Stimulated activated CD8-positive, alpha-beta memory T cell treated with anti-CD3 and anti-CD28 coated beads, Interleukin-4, amount 100 ng/mL, for 24 hours (primary cell): Measurements from ENCODE around the gene GSTA4.
"Not testable (repeated sequence)": the region's sequence is repeated elsewhere in the genome, so short reads cannot be mapped to it uniquely, and the experiment has no call there.

Source experiments
- DNase-seq: peaks from one replicate; pipeline ENCODE4 v3.0.0-alpha.2; 2020; ENCODE audit warnings: low read depth

GSTA4 gene

DNA sequence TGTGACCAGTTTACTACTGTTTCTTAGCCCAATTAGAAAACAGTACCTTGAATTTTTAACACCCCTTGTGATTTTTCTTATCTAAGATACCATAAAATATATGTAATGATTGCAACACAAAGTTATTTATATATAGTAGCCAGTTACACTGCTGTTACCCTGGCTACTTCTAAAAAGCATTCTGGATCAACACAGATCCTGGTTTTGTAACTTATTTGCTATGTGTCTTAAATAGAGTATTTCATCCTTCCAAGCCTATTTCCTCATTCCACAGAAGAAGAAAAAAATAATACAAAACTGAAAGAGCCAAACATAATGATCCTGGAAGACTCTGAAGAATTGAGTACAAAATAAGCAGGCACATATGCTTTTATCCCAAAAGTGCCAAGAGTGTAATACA is 19.0 kb upstream of the GSTA4 start:
- no peak for DNase-seq

DNA sequence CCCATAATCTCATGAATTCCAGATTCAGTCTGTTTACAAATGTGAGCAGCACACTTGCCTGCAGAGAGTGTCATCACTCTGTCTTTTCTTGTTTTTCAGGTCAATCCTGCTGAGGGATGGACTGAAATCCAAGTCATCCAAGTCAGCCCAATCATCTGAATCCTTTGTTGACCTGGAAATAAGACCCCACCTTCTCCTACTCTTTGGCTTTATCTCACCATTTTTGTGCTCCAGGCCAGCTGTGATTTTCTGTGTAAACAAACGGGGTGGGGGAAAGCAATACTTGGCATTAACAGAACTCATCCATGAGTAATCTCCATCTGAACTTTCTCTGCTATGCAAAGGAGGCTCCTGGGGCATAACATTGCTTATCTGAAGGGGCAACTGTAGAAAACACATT is 16.9 kb upstream of the GSTA4 start:
- DNase-seq = no peak

DNA sequence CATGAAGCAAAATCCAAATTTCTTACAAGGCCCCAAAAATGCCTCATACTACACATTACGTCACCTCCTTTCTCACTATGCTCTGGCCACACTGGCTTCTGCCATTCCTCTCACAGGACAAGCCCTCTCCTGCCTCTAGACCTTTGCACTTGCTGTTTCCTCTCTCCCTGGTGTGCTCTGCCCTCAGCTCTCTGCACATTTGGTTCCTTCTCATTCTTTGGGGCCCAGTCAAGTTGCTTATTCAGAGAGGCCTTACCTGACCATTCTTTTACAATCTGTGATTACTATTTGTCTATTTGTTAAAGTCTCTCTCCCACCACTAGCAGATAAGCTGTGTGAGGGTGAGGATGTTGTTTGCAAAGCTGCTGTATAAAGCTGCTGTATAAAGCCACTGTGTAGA is 15.4 kb upstream of the GSTA4 start:
- no peak for DNase-seq

DNA sequence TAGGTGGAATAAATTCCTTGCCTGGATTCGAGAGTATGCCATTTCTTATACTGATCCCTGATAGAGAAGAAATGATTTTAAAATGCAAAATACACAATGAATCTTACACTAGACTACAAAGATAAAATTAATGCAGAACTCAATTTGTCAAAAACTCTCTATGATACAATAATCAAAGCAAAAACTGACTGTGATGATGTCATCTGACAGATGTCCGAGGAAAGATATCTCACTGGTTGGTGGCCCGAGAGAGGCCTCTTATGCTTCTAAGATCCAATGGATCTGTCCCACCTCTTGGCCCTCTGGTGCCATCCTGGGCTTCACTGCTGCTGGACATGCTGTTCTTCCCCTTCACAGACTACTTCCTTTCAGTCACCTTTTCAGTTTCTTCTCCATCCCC is 14.4 kb upstream of the GSTA4 start:
- DNase-seq = no peak

DNA sequence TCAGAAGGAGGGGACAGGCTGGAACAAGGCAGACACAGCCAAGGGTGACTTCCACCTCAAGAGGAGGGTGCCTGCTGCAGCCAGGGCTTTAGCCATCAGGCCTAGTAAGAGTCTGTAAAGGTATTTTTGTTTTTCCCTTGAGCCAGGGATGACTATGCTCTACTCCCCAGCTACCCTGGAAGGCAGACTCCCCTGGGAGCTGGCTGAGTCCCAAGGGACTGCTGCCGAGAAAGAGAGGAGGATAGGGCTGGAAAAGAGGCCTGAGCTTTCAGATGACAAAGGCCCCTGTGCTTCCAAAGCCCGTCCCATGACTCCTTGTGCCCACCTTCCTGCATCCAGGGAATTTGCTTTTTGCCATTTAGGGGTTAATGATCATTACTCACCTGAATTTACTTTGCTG is 14.0 kb upstream of the GSTA4 start:
- no peak for DNase-seq

DNA sequence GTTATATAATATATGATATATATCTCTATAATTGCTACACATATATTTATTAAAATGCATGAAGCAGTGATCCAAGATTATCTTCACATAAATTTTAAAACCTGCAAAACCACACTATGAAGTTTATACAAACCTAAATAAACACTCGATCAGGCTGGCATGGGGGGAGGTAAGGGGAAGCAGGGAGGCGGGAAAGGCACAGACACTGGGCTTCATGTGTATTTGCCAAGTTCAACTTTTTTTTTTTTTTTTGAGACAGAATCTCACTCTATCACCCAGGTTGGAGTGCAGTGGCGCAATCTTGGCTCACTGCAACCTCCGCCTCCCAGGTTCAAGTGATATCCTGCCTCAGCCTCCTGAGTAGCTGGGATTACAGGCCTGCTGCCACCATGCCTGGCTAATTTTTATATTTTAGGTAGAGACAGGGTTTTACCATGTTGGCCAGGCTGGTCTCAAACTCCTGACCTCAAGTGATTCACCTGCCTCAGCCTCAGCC is 13.2 kb upstream of the GSTA4 start:
- not testable (repeated sequence) for DNase-seq

DNA sequence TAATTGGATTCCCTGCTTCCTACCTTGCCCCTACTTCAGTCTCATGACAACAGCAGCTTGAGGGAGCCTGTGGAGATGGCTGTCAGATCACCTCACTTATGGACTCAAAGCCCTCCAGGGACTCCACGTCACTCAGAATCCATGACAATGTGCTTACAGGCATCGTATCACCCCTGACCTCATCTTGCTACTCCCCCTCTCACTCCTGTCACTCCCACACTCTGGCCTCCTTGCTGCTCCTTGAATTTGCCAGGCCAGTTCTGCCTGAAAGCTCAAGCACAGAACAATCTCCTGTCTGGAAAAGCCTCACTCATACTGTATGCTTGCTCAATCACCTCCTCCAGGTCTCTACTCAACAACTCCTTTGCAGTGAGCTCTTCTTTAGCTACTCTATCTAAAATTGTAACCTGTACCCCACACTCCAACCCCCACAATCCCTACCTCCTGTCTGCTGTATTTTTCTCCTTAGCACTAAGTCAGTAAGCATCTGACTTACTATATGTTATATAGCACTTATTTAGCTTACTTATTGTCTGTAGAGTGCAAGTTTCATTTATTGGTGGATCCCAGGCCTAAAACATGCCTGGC is 10.7 kb upstream of the GSTA4 start:
- no peak for DNase-seq

DNA sequence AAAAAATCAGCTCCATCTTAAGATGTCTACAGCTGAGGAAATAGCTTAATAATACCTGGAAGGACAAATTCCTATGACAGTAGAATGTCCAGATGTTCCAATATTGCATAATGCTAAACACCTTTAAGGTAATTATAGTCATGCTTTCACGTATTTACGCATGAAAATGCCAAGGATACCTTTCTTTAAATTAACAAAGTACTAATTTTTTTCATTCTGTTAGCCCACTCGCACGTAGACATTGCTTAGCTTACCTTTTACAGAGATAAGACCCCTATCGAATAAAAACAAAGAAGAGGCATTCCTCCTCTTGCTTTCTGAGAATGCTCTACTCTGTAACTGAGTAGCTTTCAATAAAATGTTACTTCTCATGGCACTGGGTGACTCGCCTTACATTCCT is 4.4 kb upstream of the GSTA4 start:
- no peak for DNase-seq

DNA sequence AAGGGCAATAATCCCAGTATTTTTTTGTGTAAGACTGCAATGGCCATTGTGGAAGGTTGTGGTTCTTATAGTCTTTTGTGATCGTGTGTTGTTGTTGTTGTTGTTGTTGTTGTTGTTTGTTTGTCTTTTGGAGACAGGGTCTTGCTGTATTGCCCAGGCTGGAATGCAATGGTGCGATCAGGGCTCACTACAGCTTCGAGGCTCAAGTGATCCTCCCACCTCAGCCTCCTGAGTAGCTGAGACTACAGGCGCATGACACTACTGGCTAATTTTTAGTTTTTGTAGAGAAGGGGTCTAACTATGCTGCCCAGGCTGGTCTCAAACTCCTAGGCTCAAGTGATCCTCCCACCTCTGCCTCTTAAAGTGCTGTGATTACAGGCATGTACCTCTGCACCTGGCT is 3.5 kb upstream of the GSTA4 start:
- DNase-seq = no peak

DNA sequence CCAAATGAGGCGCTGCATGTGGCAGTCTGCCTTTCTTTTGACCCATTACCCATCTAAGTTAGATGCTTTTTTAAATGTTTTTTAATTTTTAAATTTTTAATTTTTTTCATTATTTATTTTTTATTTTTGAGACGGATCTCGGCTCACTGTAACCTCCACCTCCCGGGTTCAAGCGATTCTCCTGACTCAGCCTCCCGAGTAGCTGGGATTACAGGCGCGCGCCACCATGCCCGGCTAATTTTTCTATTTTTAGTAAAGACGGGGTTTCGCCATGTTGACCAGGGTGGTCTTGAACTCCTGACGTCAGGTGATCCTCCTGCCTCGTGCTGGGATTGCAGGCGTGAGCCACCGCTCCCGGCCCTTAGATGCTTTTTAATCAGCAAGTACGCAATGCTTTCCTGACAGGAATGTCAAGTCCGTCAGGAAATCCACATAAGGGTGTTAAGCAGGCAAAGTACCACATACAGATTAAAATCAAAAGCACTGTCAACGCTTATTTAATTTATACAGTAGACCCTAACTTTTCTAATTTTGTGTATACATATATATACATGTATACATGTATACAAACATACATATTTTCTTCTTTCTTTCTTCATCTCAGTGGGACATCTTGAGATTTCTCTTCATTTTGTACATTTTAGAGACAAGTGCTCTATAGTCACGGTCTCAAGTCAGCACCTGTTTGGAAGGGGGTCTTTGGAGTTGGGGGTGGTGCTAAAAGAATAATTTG is 995 bp upstream of the GSTA4 start:
- no peak for DNase-seq

DNA sequence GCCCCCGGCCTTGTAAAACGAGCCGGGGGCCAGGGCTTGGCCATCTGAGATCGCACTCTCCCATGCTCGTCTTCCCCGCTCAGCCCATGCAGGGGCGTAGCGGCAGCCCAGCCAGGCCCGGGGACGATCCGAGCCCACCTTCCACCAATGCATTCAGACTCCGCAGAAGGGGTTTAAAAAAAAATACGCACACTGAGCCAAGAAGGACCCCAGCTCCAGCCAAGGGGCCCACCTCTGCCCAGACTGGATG is 320 bp downstream of the GSTA4 start:
- peak; percentile 13 for DNase-seq

DNA sequence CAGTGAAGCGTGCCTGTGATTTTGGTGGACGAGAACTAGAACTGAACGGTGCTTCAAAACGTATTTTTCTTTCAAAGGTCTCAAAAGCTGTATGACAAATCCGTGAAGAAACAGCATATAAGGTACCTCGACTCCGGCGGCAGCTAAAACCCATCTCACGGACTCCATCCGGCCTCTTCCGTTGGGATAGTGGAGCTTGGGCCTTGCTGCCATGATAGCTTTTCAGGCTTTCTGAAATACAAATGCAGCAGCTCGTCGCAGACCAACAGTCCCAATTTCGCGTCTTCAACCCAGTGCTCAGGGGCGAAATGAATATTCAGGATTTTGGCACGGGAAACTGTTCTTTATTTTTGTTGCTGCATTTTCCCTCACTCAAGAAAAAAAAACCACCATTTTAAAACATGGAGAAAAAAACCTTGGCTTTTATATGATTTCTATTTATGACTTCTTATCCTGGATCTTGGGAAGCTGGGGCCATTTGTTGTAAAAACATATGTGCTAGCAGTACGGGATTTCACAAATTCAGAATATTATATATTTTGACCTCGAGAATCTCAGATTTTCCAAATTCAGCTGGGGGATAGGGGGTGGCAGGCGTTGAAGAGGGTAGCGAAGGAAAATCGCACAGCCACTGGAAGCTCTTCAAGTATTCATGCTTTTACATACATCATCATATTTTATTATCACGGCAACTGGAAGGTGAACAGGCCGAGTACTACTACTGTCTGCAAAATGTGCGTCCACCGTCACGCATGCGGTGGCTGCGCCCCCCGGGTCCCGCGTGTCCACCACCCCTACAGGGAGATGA is 849 bp downstream of the GSTA4 start:
- no peak for DNase-seq

DNA sequence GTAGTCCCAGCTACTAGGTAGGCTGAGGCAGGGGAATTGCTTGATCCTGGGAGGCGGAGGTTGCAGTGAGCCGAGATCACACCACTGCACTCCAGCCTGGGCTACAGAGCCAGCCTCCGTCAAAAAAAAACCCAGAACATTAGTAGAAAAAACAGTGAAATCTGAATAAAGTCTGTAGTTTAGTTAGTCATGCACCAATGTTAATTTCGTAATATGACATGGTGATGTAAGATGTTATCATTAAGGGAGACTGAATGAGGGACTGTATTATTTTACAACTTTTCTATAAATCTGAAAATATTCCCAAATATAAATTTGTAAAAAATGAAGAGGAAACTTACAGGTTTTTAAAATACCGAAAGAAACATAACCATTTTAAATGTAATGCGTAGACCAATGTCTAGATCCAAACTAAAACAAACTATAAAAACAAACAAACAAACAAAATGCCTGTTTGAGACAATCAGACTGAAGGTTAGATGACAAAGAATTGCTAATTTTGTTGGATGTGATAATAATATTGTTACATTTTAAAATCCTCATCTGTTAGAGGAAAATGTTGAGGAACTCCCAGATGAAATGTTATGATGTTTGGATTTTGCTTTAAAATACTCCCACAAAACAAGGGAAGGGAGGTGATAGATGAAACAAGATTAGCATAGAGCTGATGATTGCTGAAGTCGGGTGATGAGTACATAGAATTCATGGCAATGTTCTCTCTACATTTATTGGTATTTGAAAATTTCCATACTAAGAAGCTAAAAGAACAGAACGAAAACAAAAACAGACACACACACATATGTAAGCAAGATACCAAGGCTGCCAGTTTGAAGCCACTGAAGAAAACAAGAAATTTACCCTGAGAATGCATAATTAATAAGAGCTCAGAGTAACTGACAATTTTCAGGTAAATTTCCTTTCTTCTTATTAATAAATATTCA is 1.8 kb downstream of the GSTA4 start:
- DNase-seq = no peak

DNA sequence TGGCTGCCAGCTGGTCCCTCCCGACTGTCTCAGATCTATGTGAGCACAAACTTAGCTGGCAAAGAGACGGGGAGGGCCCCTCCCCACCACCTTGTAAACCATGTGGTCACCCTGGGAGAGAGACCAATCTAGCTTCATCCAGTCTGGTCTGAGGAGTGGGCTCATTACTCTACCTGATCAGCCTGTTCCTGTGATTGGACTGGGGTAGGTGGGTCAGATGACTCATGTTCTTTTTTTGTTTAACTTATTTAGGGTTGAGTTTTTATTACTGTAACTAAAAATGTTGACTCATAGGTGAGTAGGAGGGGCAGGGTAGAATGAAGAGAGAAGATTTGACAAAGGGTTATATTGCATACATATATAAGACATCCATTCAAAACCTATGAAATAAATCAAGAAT is 4.7 kb downstream of the GSTA4 start:
- DNase-seq = no peak

DNA sequence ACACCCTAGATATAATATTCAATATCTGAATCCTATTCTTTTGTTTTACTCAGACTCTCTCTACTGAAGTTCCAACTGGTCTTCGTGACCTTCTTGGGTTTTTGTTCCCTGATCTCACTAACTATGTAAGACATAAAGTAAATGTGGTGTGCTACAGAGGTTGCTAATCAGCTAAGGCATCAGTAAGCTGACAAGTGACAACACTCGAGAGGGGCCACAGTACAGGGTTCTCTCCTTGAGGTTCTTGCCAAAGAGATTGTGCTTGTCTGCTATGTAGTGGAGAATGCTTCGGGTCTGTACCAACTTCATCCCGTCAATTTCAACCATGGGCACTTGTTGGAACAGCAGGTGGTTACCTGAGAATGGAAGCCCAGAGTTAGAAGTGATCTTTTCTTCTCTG is 9.9 kb downstream of the GSTA4 start:
- DNase-seq = no peak

DNA sequence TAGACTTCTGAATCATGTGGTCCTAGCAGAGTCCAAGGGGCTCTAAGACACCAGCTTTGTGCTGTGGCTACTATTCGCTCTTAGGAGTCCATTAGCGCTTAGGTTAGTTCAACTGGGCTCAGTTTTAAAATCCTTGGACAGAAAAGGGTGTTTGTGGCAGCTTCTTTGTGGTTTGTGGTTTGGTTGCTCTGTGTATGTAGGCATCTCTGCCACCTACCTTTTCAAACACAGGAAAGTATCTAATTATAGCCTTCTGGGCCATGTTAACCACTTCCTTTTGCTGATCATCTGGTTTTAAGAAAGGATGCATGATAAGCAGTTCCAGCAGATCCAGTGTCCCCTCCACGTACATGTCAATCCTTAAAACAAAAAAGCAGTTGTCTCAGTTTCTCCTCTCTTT is 10.8 kb downstream of the GSTA4 start:
- DNase-seq = no peak

DNA sequence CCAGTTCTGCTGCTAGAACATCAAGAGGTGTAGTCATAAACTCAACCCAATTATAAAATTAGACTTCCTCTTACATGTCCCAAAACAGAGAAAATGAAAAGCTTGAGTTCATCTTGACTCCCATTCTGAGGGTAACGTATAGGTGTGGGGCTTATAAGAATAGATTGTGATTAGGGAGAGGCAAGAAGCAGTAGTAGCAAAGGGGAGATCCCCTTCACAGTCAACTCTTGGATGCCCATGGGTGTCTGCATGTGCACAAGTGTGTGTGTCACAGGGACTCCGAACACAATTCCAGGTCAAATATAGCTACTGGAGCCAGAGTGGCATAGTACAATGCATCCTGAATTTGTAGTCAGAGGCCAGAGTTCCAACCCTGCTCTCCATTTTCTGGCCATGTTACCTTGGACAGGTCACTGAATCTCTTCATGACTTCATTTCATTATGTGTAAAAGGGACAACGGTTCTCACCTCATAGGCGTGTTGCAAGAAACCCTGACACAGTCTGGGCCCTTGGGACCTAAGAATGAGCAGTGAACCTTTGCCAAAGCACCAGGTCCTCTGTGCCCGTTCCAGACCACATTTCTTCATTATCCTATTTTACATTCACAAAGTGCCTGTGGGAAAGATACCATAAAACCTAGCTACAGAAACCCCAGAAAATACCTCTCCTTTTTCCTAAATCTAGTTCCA is 11.8 kb downstream of the GSTA4 start:
- DNase-seq = no peak

DNA sequence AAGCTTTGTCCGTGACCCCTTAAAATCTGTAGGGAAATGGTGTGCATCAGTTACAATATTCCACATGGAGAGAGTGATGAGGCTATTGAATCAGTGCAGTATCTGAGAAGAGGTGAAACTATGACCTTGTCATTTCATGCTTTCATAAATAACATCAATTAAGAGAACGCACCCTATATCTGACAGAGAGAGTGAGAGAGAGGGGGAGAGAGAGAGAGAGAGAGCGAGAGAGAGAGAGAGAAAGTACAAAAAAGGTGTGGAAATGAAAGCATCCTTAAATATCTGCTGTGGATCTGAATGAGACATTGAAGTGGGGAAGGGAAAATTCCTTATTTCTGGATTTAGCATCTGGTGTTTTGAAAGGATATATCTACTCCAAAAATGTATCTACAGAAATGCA is 12.4 kb downstream of the GSTA4 start:
- DNase-seq = no peak

DNA sequence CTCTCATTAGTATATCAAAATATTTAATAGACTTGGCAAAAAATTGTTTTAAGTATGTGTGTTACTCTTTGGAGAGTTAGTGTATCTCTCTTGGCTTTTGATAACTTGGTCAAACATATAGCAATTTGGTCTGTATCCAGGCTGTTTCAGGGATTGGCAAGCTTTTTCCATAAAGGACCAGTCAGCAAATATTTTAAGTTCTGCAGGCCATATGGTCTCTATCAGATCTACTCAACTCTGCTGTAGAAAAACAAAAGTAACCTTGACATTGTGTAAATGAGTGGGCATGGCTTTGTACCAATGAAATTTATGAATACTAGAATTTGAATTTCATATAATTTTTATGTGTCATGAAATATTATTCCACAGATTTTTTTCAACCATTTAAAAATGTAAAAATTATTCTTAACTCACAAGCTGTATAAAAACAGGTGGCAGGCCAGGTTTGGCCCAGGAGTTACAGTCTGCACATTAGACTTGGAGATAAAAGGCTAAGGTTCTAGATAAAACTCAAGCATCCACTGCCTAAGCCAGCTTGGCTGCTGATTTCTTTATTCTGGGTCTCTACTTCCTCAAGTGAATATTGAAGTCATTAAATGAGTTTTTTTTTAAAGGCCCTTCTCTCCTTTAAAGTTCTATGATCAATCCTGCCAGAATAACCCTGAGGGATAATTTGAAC is 13.7 kb downstream of the GSTA4 start:
- no peak for DNase-seq

DNA sequence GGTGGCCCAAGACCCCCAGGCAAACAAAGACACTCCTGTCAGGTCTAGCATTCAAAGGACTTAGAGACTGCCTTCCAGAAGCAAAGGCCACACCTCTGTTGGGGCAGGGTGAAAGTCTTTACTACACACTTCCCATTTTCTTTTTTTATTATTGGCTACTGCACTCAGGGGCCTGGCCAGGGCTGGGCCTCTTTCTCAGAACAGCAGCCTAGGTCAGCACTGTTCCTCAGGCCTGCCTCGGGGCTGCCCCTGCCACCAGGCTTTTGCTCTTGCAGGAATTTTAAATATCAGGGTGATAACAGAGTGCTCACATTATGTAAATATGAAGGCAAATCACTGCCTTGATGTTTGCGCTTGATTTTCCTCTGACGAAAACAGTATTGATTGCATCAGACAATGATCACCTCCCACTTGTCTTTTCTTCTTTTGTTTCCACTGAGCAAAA is 18.5 kb downstream of the GSTA4 start:
- DNase-seq = no peak

DNA sequence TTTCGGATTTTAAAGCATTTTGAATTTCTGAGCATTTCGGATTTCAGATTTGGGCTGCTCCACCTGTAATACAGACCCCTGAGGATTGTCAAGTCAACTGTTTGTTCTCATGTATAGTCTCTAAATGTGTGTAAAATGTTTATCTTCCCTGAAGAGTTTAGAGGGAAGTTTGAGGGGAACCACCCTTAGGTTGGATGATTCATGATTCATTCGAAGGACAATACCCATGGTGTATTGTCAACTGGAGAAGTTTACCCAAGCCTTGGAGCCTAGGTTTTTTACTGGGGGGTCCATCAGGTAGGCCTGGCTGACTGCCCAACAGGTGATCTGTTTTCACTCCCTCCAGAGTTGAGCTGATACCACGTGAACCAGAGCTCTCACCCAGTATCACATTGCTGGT is 18.9 kb downstream of the GSTA4 start:
- no peak for DNase-seq
